PFSK-1 (cell line): ENCODE measurements around the gene PEX7.

Source experiments
- FOXP2 ChIP-seq: optimal IDR thresholded peaks from 2 replicates; pipeline ENCODE3; 2011; ENCODE audit warnings: borderline replicate concordance, control low read depth, inconsistent platforms; ENCODE audit not compliant: insufficient read depth; ENCODE audit errors: extremely low read length, extremely low read depth
- POLR2AphosphoS5 ChIP-seq: IDR thresholded peaks from 2 replicates; pipeline ENCODE4 v1.6.1; 2012; ENCODE audit warnings: low read depth, mild to moderate bottlenecking, control low read depth, low read length, moderate library complexity
- REST ChIP-seq, 2 experiments: IDR thresholded peaks; 2 replicates each; pipeline versions ENCODE4 v1.6.1 to v1.8.0; 2011 to 2012; ENCODE audit warnings: low read depth in 2 of 2, low read length in 2 of 2, control low read depth in 1 of 2, inconsistent platforms in 1 of 2, mild to moderate bottlenecking in 1 of 2, moderate library complexity in 1 of 2; ENCODE audit not compliant: insufficient read depth in 1 of 2
- SIN3A ChIP-seq: IDR thresholded peaks from 2 replicates; pipeline ENCODE4 v1.6.1; 2012; ENCODE audit warnings: mild to moderate bottlenecking, low read length, moderate library complexity, borderline replicate concordance; ENCODE audit not compliant: insufficient read depth
- TAF1 ChIP-seq: IDR thresholded peaks from 2 replicates; pipeline ENCODE4 v1.6.1; 2012; ENCODE audit warnings: low read length, control low read depth, borderline replicate concordance; ENCODE audit not compliant: insufficient read depth

The PEX7 gene

GRCh38 chr6:136811272-136811671 is 11.1 kb upstream of the PEX7 start:
- TF ChIP-seq REST (IDR thresholded peaks at IDR 0.05; ENCODE audit: insufficient read depth in 1 of 2, low read depth in 2 of 2, low read length in 2 of 2) (no peak), TAF1 (no peak), FOXP2 (no peak), SIN3A (no peak)

- TF ChIP-seq POLR2AphosphoS5 (no peak), TAF1 (no peak), REST (IDR thresholded peaks at IDR 0.05; ENCODE audit: insufficient read depth in 1 of 2, low read depth in 2 of 2, low read length in 2 of 2) (no peak), FOXP2 (no peak), SIN3A (no peak)
Measured at GRCh38 chr6:136812174-136812573, 10.2 kb upstream of the PEX7 start.

GRCh38 chr6:136816656-136817055 is 5.7 kb upstream of the PEX7 start:
- no peak for TF ChIP-seq SIN3A
- TF ChIP-seq FOXP2: no peak
- no peak for TF ChIP-seq REST (IDR thresholded peaks at IDR 0.05; ENCODE audit: insufficient read depth in 1 of 2, low read depth in 2 of 2, low read length in 2 of 2)
- TF ChIP-seq TAF1: no peak
- no peak for TF ChIP-seq POLR2AphosphoS5

DNA sequence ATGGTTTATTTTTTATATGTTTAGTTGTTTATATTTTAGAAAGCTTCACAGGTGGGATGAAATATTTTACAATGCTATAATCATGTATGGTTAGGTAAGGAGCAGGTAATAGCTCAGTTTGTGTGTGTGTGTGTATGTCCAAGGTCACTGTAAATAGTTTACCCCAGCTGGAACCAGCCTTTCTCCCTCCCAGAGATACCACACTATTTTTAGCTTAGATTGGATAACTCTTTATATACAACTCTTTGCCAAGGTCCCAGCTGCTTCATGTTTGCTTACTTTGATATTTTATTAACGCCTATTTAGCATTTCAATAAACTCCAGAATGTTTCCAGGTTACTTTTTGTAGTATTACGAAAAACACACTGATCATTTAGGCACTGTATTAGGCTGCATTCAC is 1.8 kb upstream of the PEX7 start:
- TF ChIP-seq REST (IDR thresholded peaks at IDR 0.05; ENCODE audit: insufficient read depth in 1 of 2, low read depth in 2 of 2, low read length in 2 of 2) (no peak), SIN3A (no peak), TAF1 (no peak), POLR2AphosphoS5 (no peak)

- TF ChIP-seq SIN3A (no peak), FOXP2 (no peak), TAF1 (no peak), REST (IDR thresholded peaks at IDR 0.05; ENCODE audit: insufficient read depth in 1 of 2, low read depth in 2 of 2, low read length in 2 of 2) (no peak; a peak in 1 of 4 replicates), POLR2AphosphoS5 (no peak)
Measured at GRCh38 chr6:136822046-136822375, 381 bp upstream of the PEX7 start.
